Hematopoietic multipotent progenitor cell (in vitro differentiated cells): Measurements from ENCODE around the gene CLDN9. TPM values are rescaled to one million over a fixed set of nuclear protein-coding genes. Genes with fewer than 3 reads are reported as not detected.

Experiments used
- small RNA-seq: library from RNA; depleted of rRNA; stranded (forward); fragments of <200 nt; gene quantifications from one replicate; pipeline ENCODE3, GENCODE V24; 2012
- total RNA-seq: library from RNA; depleted of rRNA; stranded (reverse); fragments of >200 nt; gene quantifications from one replicate; pipeline ENCODE4 v1.2.3, GENCODE V29; 2012

Gene CLDN9
- total RNA-seq, 1 donor: 0.27 TPM

Small RNA genes within 50 kb of the gene (small RNA-seq; reads per million reads assigned to genes)
- not detected for gene LINC00514

Other genes with a start within 250 kb of the CLDN9 start
- 263 TPM for gene ELOB, start 235.6 kb upstream of the CLDN9 start, total RNA-seq
- gene PRSS33, start 225.4 kb upstream of the CLDN9 start, total RNA-seq: not detected
- gene PRSS41, start 214.5 kb upstream of the CLDN9 start, total RNA-seq: 0.27 TPM
- 27.2 TPM for gene PRSS21, start 195.7 kb upstream of the CLDN9 start, total RNA-seq
- gene ZG16B, start 182.6 kb upstream of the CLDN9 start, total RNA-seq: 4.3 TPM
- gene PRSS22, start 154.8 kb upstream of the CLDN9 start, total RNA-seq: not detected
- gene FLYWCH2, start 129.7 kb upstream of the CLDN9 start, total RNA-seq: 54.1 TPM
- 28.3 TPM for gene FLYWCH1, start 101.0 kb upstream of the CLDN9 start, total RNA-seq
- under 0.01 TPM for gene KREMEN2, start 48.6 kb upstream of the CLDN9 start, total RNA-seq
- 19.4 TPM for gene PAQR4, start 43.6 kb upstream of the CLDN9 start, total RNA-seq
- gene PKMYT1, start 32.5 kb upstream of the CLDN9 start, total RNA-seq: 7.3 TPM
- gene CLDN6, start 5.3 kb downstream of the CLDN9 start, total RNA-seq: 0.27 TPM
- gene TNFRSF12A, start 7.4 kb downstream of the CLDN9 start, total RNA-seq: 7.8 TPM
- 17.8 TPM for gene HCFC1R1, start 11.0 kb downstream of the CLDN9 start, total RNA-seq
- gene THOC6, start 11.1 kb downstream of the CLDN9 start, total RNA-seq: 45.0 TPM
- gene BICDL2, start 24.0 kb downstream of the CLDN9 start, total RNA-seq: not detected
- 0.27 TPM for gene MMP25, start 33.6 kb downstream of the CLDN9 start, total RNA-seq
- gene IL32, start 52.7 kb downstream of the CLDN9 start, total RNA-seq: 0.54 TPM
- gene ZSCAN10, start 86.4 kb downstream of the CLDN9 start, total RNA-seq: under 0.01 TPM
- gene ZNF205, start 99.7 kb downstream of the CLDN9 start, total RNA-seq: 4.8 TPM
- gene ZNF213, start 122.1 kb downstream of the CLDN9 start, total RNA-seq: 7.0 TPM
- not detected for gene OR1F1, start 175.3 kb downstream of the CLDN9 start, total RNA-seq
- 4.6 TPM for gene ZNF200, start 222.2 kb downstream of the CLDN9 start, total RNA-seq
- gene MEFV, start 243.7 kb downstream of the CLDN9 start, total RNA-seq: 0.81 TPM